HG03520 (cell line): Measurements from ENCODE around the gene NOS1AP.

ENCODE experiments used
- ATAC-seq: cut with Tn5 transposase; IDR thresholded peaks from one replicate; pipeline ENCODE4 v1.9.1; 2021; ENCODE audit warnings: mild to moderate bottlenecking, moderate library complexity; ENCODE audit not compliant: unreplicated experiment

Gene NOS1AP

GRCh38 chr1:162373541-162374260 is 304.2 kb downstream of the NOS1AP start:
- no peak for ATAC-seq

GRCh38 chr1:162374406-162374805 is 304.9 kb downstream of the NOS1AP start:
- no peak for ATAC-seq

- ATAC-seq, result no peak
These were observed 306.0 kb downstream of the NOS1AP start for GRCh38 chr1:162375463-162375862.

GRCh38 chr1:162376691-162377090 is 307.2 kb downstream of the NOS1AP start, which contains the start of gene SPATA46:
SPATA46 (minus strand) TSS chr1:162376854; CDS start chr1:162376790, 64 bp downstream.
- ATAC-seq, result no peak

GRCh38 chr1:162380061-162380846 is 310.8 kb downstream of the NOS1AP start:
- no peak for ATAC-seq

GRCh38 chr1:162381383-162381782 is 311.9 kb downstream of the NOS1AP start, which contains the start of gene C1orf226:
C1orf226 (plus strand) TSS chr1:162381728; CDS start chr1:162381902, 174 bp downstream.
- ATAC-seq, result no peak

- no peak for ATAC-seq
These were observed 312.7 kb downstream of the NOS1AP start for GRCh38 chr1:162381941-162382750.

- no peak for ATAC-seq
These were observed 313.6 kb downstream of the NOS1AP start for GRCh38 chr1:162383091-162383490.

GRCh38 chr1:162383516-162383915 is 314.0 kb downstream of the NOS1AP start:
- no peak for ATAC-seq

GRCh38 chr1:162384116-162384515 is 314.6 kb downstream of the NOS1AP start:
- no peak for ATAC-seq

- ATAC-seq, result no peak
These were observed 315.2 kb downstream of the NOS1AP start for GRCh38 chr1:162384601-162385279.

- no peak for ATAC-seq
These were observed 315.8 kb downstream of the NOS1AP start for GRCh38 chr1:162385280-162385623.

GRCh38 chr1:162385702-162386101 is 316.2 kb downstream of the NOS1AP start:
- no peak for ATAC-seq

GRCh38 chr1:162386292-162387225 is 317.1 kb downstream of the NOS1AP start:
- no peak for ATAC-seq

GRCh38 chr1:162387226-162388082 is 318.0 kb downstream of the NOS1AP start:
- ATAC-seq, result no peak

- no peak for ATAC-seq
These were observed 318.6 kb downstream of the NOS1AP start for GRCh38 chr1:162388083-162388594.

- ATAC-seq, result no peak
These were observed 319.1 kb downstream of the NOS1AP start for GRCh38 chr1:162388615-162389014.

- ATAC-seq, result no peak
These were observed 319.7 kb downstream of the NOS1AP start for GRCh38 chr1:162389021-162389818.
